ENCODE data around the gene DIP2C. TPM values are rescaled to one million over a fixed set of nuclear protein-coding genes. Genes with fewer than 3 reads are reported as not detected.

Gene DIP2C
- polyA plus RNA-seq, 1 donor from 2014 or later: 1.4 TPM

DNA sequence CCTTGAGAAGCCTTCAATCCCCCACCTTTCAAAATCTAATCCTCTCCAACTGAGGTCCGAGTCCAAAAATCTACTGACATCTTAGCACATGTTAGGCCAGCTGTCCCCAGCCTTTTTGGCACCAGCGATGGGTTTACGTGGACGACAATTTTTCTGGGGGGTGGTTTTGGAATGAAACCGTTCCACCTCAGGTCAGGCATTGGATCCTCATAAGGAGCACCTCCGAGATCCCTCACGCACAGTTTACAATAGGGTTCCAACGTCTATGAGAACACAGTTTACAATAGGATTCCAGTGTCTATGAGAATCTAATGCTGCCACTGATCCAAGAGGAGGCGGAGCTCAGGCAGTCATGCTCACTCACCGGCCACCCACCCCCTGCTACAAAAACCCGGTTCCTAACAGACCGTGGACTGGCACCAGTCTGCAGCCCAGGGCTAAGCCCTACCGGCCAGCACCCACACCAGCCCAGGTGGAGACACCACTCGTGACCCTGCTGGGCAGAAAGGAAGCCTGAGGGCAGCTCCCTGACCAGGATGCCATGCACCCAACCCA lies 107.6 kb downstream of the DIP2C start:
- Mint-ChIP-seq H3K27ac (no peak overlapping the region), H3K36me3 (no peaks in the 10 kb centered on the region), H3K27me3 (peaks cover 9% of the 10 kb centered on the region), H3K4me3 (no peak overlapping the region), H3K4me1 (no peaks in the 10 kb centered on the region), H3K9me3 (peaks cover 0 to 4% (median 0%) of the 10 kb centered on the region in 3 donors)

GRCh38 chr10:580778-581177 lies 108.7 kb downstream of the DIP2C start:
- H3K27ac Mint-ChIP-seq: no peak overlapping the region
- H3K4me1 Mint-ChIP-seq: no peaks in the 10 kb centered on the region
- no peaks in the 10 kb centered on the region for H3K36me3 Mint-ChIP-seq
- no peak overlapping the region for H3K4me3 Mint-ChIP-seq
- H3K27me3 Mint-ChIP-seq: peaks cover 9% of the 10 kb centered on the region
- H3K9me3 Mint-ChIP-seq: peaks cover 0 to 4% (median 0%) of the 10 kb centered on the region in 3 donors

DNA sequence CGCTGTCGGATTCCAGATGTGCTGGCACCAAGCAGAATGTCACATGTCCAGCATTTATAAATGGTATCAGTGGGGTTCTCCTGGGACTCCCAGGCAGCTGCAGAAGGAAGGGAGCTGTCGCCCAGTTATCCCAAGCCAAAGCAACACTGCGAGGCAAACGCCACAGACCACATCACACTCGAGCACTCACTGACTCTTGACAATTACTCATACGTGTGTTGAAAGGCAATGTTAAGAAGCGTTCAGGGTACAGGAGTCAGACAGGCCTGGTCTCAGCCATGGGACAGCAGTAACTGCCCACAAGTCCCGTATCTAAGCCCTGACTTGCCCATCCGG lies 113.4 kb downstream of the DIP2C start:
- Mint-ChIP-seq H3K27me3 (peaks cover 4% of the 10 kb centered on the region), H3K36me3 (no peaks in the 10 kb centered on the region), H3K9me3 (no peaks in the 10 kb centered on the region), H3K27ac (no peak overlapping the region), H3K4me3 (no peak overlapping the region), H3K4me1 (no peaks in the 10 kb centered on the region)

GRCh38 chr10:575402-576129 lies 113.9 kb downstream of the DIP2C start:
- H3K36me3 Mint-ChIP-seq: no peaks in the 10 kb centered on the region
- no peaks in the 10 kb centered on the region for H3K4me1 Mint-ChIP-seq
- H3K27ac Mint-ChIP-seq: peak overlapping the region in 1 of 3 donors; percentile 2
- no peak overlapping the region for H3K4me3 Mint-ChIP-seq
- H3K27me3 Mint-ChIP-seq: peaks cover 5% of the 10 kb centered on the region
- H3K9me3 Mint-ChIP-seq: peaks cover 0 to 1% (median 0%) of the 10 kb centered on the region in 3 donors

DNA sequence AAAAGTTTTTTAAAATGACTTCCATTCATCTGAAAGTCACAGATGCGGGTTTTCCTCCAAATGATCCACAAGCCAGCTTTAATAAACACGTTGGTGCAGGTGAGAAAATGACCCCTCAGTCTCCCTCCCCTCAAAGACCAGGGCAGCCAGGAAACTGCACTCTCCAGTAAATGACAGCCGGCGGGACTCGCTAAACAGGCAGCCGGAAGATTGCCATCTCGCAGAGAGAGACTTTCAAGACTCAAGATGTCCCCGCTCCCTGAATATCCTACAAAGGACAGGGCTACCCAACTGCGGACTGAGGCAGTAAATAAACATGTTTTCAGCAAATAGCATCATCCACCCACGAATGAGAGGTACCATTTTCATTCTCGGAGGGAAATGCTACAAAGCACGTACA lies 116.8 kb downstream of the DIP2C start:
- Mint-ChIP-seq H3K4me1 (no peaks in the 10 kb centered on the region), H3K36me3 (no peaks in the 10 kb centered on the region), H3K27me3 (peaks cover 9% of the 10 kb centered on the region), H3K9me3 (peaks cover 3 to 13% (median 4%) of the 10 kb centered on the region in 3 donors), H3K27ac (no peak overlapping the region), H3K4me3 (no peak overlapping the region)

DNA sequence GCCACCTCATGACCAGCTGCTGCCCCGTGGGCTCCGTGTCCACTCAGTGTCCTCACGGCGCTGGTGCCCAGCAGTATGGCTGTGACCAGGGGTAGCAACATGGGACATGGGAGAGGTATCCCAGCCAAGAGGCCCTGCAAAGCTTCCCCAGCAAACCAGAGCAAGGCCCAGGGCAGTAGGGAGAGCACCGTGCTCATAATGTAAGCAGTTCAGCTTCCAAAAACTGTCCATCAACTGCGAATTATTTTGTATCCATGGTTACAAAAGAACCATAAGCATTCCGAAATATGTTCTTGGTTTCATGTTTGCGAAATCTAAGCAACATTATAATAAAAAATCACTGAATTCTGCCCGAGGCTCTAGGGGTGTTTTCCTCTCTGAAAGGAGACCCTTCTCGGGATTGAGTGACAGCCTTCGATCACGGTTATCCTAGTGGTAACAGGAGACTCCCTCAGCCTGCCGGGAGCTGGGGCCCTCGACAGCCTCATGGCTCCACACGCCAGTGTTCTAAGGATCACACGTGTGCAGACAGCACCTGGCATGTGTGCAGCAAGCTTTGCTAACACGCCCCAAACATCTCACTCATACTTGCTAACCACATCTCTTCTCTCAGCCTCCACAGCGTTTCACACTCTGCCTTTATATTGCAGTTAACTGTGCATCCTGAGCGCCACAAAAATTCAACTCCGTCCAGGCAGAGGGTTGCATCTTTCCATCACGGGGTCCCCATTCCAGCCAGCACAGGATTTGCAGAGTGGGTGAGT lies 117.6 kb downstream of the DIP2C start:
- peaks cover 3 to 13% (median 4%) of the 10 kb centered on the region in 3 donors for H3K9me3 Mint-ChIP-seq
- no peaks in the 10 kb centered on the region for H3K4me1 Mint-ChIP-seq
- H3K36me3 Mint-ChIP-seq: no peaks in the 10 kb centered on the region
- H3K4me3 Mint-ChIP-seq: no peak overlapping the region
- no peak overlapping the region for H3K27ac Mint-ChIP-seq
- peaks cover 9% of the 10 kb centered on the region for H3K27me3 Mint-ChIP-seq

DNA sequence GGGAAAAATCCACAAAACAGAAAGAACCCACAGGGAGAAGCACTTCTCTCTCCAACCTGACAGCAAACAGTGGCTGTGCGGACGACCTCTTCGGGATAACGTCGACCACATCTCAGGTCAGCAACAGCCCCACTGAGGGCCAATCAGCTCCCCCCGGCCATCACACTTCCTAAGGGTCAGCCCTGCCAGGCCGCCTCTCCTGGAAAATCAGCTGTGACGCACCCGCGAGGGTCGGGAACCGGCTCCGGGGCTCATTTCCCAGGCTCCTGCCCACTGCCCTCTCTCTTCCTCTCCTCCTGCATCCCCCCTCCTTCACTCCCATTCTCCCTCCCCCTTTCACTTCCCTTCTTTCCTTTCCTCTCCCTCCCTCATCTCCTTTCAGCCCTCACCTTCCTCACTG lies 118.3 kb downstream of the DIP2C start:
- Mint-ChIP-seq H3K27me3 (peaks cover 9% of the 10 kb centered on the region), H3K4me3 (no peak overlapping the region), H3K4me1 (no peaks in the 10 kb centered on the region), H3K9me3 (peaks cover 3 to 13% (median 4%) of the 10 kb centered on the region in 3 donors), H3K27ac (no peak overlapping the region), H3K36me3 (no peaks in the 10 kb centered on the region)

- H3K4me1 Mint-ChIP-seq: no peaks in the 10 kb centered on the region
- H3K9me3 Mint-ChIP-seq: peaks cover 3 to 13% (median 4%) of the 10 kb centered on the region in 3 donors
- H3K27me3 Mint-ChIP-seq: peaks cover 12% of the 10 kb centered on the region
- no peak overlapping the region for H3K4me3 Mint-ChIP-seq
- H3K36me3 Mint-ChIP-seq: no peaks in the 10 kb centered on the region
- no peak overlapping the region for H3K27ac Mint-ChIP-seq
Measured at GRCh38 chr10:570628-571163, 118.8 kb downstream of the DIP2C start.

- H3K4me1 Mint-ChIP-seq: no peaks in the 10 kb centered on the region
- H3K36me3 Mint-ChIP-seq: no peaks in the 10 kb centered on the region
- peaks cover 3 to 15% (median 6%) of the 10 kb centered on the region in 3 donors for H3K9me3 Mint-ChIP-seq
- H3K27me3 Mint-ChIP-seq: peaks cover 17% of the 10 kb centered on the region
- no peak overlapping the region for H3K4me3 Mint-ChIP-seq
- H3K27ac Mint-ChIP-seq: no peak overlapping the region
Measured at GRCh38 chr10:569961-570627, 119.4 kb downstream of the DIP2C start.

- peaks cover 17% of the 10 kb centered on the region for H3K27me3 Mint-ChIP-seq
- no peaks in the 10 kb centered on the region for H3K4me1 Mint-ChIP-seq
- H3K9me3 Mint-ChIP-seq: peaks cover 5 to 27% (median 6%) of the 10 kb centered on the region in 3 donors
- no peak overlapping the region for H3K4me3 Mint-ChIP-seq
- peaks cover 2% of the 10 kb centered on the region for H3K36me3 Mint-ChIP-seq
- no peak overlapping the region for H3K27ac Mint-ChIP-seq
Measured at GRCh38 chr10:568848-569247, 120.6 kb downstream of the DIP2C start.

- H3K36me3 Mint-ChIP-seq: peaks cover 2% of the 10 kb centered on the region
- H3K4me3 Mint-ChIP-seq: no peak overlapping the region
- H3K9me3 Mint-ChIP-seq: peaks cover 7 to 36% (median 9%) of the 10 kb centered on the region in 3 donors
- no peak overlapping the region for H3K27ac Mint-ChIP-seq
- H3K27me3 Mint-ChIP-seq: peaks cover 19% of the 10 kb centered on the region
- no peaks in the 10 kb centered on the region for H3K4me1 Mint-ChIP-seq
Measured at GRCh38 chr10:567869-568268, 121.6 kb downstream of the DIP2C start.

- Mint-ChIP-seq H3K36me3 (peaks cover 2% of the 10 kb centered on the region), H3K9me3 (peaks cover 7 to 39% (median 12%) of the 10 kb centered on the region in 3 donors), H3K27ac (no peak overlapping the region), H3K27me3 (peaks cover 16% of the 10 kb centered on the region), H3K4me3 (no peak overlapping the region), H3K4me1 (no peaks in the 10 kb centered on the region)
Measured at GRCh38 chr10:566241-566885, 123.1 kb downstream of the DIP2C start.

DNA sequence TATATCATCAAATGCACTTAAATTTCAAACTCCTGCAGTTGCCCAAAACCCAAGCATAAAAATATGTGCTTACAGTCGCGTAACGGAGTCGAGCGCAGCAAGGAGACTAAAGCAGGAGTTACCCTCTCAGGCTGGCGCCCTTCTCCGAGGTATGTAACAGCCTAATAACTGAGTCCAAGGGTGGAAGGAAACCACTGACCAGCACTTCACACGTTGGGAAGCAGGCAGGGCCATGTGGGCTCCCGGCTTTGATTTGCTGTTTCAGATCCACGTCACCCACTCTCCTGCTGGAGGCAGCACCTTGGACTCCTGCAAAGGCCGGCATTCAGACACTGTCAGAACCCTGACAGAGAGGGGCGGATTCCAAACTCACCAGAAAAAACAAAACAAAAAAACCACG lies 123.8 kb downstream of the DIP2C start:
- H3K27me3 Mint-ChIP-seq: peaks cover 14% of the 10 kb centered on the region
- H3K4me1 Mint-ChIP-seq: no peaks in the 10 kb centered on the region
- no peak overlapping the region for H3K27ac Mint-ChIP-seq
- peaks cover 5% of the 10 kb centered on the region for H3K36me3 Mint-ChIP-seq
- H3K9me3 Mint-ChIP-seq: peaks cover 10 to 39% (median 12%) of the 10 kb centered on the region in 3 donors
- no peak overlapping the region for H3K4me3 Mint-ChIP-seq

GRCh38 chr10:565146-565545 lies 124.3 kb downstream of the DIP2C start:
- H3K4me3 Mint-ChIP-seq: no peak overlapping the region
- peaks cover 5% of the 10 kb centered on the region for H3K36me3 Mint-ChIP-seq
- no peak overlapping the region for H3K27ac Mint-ChIP-seq
- peaks cover 8 to 35% (median 10%) of the 10 kb centered on the region in 3 donors for H3K9me3 Mint-ChIP-seq
- H3K27me3 Mint-ChIP-seq: peaks cover 14% of the 10 kb centered on the region
- H3K4me1 Mint-ChIP-seq: no peaks in the 10 kb centered on the region

All from IgD-negative memory B cell (primary cell).